Astrocyte (in vitro differentiated cells and primary cell): Measurements from ENCODE around the gene CCNE1.

Experiments used
- CTCF ChIP-seq: IDR thresholded peaks from 2 replicates; pipeline ENCODE4 v1.5.1; 2011; ENCODE audit warnings: low read depth, mild to moderate bottlenecking, inconsistent platforms, low read length, moderate library complexity; ENCODE audit not compliant: insufficient read depth
- EZH2 ChIP-seq: IDR thresholded peaks from 2 replicates; pipeline ENCODE4 v1.6.1; 2012; ENCODE audit warnings: mild to moderate bottlenecking, low read length, inconsistent platforms; ENCODE audit not compliant: insufficient read depth

- TF ChIP-seq CTCF (no peak), EZH2 (no peak)
Measured at GRCh38 chr19:29769997-29770396, 41.8 kb upstream of the CCNE1 start.
